H1 (cell line): ENCODE results near the gene APOO. TPM values are rescaled to one million over a fixed set of nuclear protein-coding genes. Genes with fewer than 3 reads are reported as not detected.

Source experiments
- CTCF ChIA-PET: fragments of 300-600 bp; sonication (Branson Sonifier 250); formaldehyde crosslinking; loops from one replicate; lab custom pipeline; 2021; ENCODE audit not compliant: partially characterized antibody; lab: Charles Lee
- POLR2A ChIA-PET: fragments of 300-600 bp; sonication (Branson Sonifier 250); formaldehyde crosslinking; loops from one replicate; lab custom pipeline; 2021; ENCODE audit warnings: inconsistent platforms; ENCODE audit not compliant: partially characterized antibody; lab: Charles Lee
- DNase-seq, 2 experiments: peaks; one replicate each; pipeline versions ENCODE4 v3.0.0 to v3.0.0-alpha.2; 2010 to 2022; ENCODE audit warnings: low spot score in 2 of 2, low read depth in 1 of 2, mixed read lengths in 1 of 2
- FAIRE-seq: peaks from 2 replicates; lab custom pipeline; 2011; peaks lifted over from hg19 to GRCh38; lab: Jason Lieb, UNC
- H2AFZ ChIP-seq: 2 replicates; pipeline ENCODE4 v1.8.1; 2012; ENCODE audit warnings: low read length, inconsistent platforms
- H2AK5ac ChIP-seq: 2 replicates; pipeline ENCODE4 v1.6.1; 2013; ENCODE audit warnings: low read depth, low read length
- H2BK120ac ChIP-seq: replicated peaks from 2 replicates; pipeline ENCODE3; 2013; ENCODE audit warnings: low read depth, low read length, inconsistent platforms
- H2BK12ac ChIP-seq: 2 replicates; pipeline ENCODE4 v1.6.1; 2013; ENCODE audit warnings: low read depth, low read length
- H2BK15ac ChIP-seq: 2 replicates; pipeline ENCODE4 v1.6.1; 2013; ENCODE audit warnings: low read length
- H2BK20ac ChIP-seq: 2 replicates; pipeline ENCODE4 v1.6.1; 2013; ENCODE audit warnings: low read length
- H2BK5ac ChIP-seq: 2 replicates; pipeline ENCODE4 v1.6.1; 2013; ENCODE audit warnings: low read depth, low read length
- H3K14ac ChIP-seq: 2 replicates; pipeline ENCODE4 v1.6.1; 2013; ENCODE audit warnings: inconsistent platforms; ENCODE audit not compliant: insufficient read length
- H3K18ac ChIP-seq: 2 replicates; pipeline ENCODE4 v1.6.1; 2013; ENCODE audit warnings: low read length; ENCODE audit errors: extremely low read depth
- H3K23ac ChIP-seq: 2 replicates; pipeline ENCODE4 v1.6.1; 2013; ENCODE audit warnings: inconsistent platforms; ENCODE audit not compliant: insufficient read length
- H3K23me2 ChIP-seq: 2 replicates; pipeline ENCODE4 v1.6.1; 2013; ENCODE audit warnings: low read depth, low read length
- H3K27ac ChIP-seq: 2 replicates; pipeline ENCODE4 v1.6.1; 2011; ENCODE audit warnings: low read depth, low read length, inconsistent platforms
- H3K27me3 ChIP-seq, 4 experiments: replicated peaks in 1 of 4; 1 replicate in 1 of 4; 2 replicates in 3 of 4; pipeline versions ENCODE4 v1.6.1 to v1.8.1; 2011 to 2013; ENCODE audit warnings: low read length in 3 of 4, mild to moderate bottlenecking in 3 of 4, inconsistent platforms in 2 of 4, mixed read lengths in 2 of 4, moderate library complexity in 1 of 4; ENCODE audit not compliant: control insufficient read depth in 3 of 4, insufficient read depth in 3 of 4; ENCODE audit errors: extremely low read depth in 1 of 4
- H3K36me3 ChIP-seq, 4 experiments: 2 replicates each; pipeline versions ENCODE4 v1.6.1 to v1.8.1; 2011 to 2013; ENCODE audit warnings: mild to moderate bottlenecking in 4 of 4, low read length in 3 of 4, moderate library complexity in 2 of 4, control low read depth in 1 of 4, inconsistent platforms in 1 of 4; ENCODE audit not compliant: insufficient read depth in 4 of 4, control insufficient read depth in 2 of 4
- H3K4ac ChIP-seq: replicated peaks from 2 replicates; pipeline ENCODE3; 2013; ENCODE audit warnings: low read length, low read depth, mixed read lengths, inconsistent platforms; ENCODE audit not compliant: insufficient read length
- H3K4me1 ChIP-seq, 4 experiments: replicated peaks in 1 of 4; 1 replicate in 1 of 4; 2 replicates in 3 of 4; pipeline versions ENCODE4 v1.6.1 to v1.8.1; 2011 to 2013; ENCODE audit warnings: low read length in 3 of 4, inconsistent platforms in 2 of 4, mixed read lengths in 1 of 4; ENCODE audit not compliant: insufficient read depth in 4 of 4, control insufficient read depth in 3 of 4
- H3K4me2 ChIP-seq, 2 experiments: 2 replicates each; pipeline versions ENCODE4 v1.6.1 to v1.8.1; 2011 to 2013; ENCODE audit warnings: low read depth in 2 of 2, low read length in 2 of 2, control low read depth in 1 of 2, inconsistent platforms in 1 of 2, mild to moderate bottlenecking in 1 of 2; ENCODE audit not compliant: insufficient read depth in 1 of 2
- H3K4me3 ChIP-seq, 4 experiments: fragments of 200-600, 300-600 bp in 1 of 4; sonication (generic), shearing (Covaris generic), sonication (Bioruptor Twin) in 1 of 4; 2 replicates each; pipeline versions ENCODE4 v1.5.1 to v1.8.1; 2011 to 2016; ENCODE audit warnings: low read length in 4 of 4, low read depth in 3 of 4, control low read depth in 2 of 4, inconsistent platforms in 2 of 4, mild to moderate bottlenecking in 2 of 4, mixed read lengths in 1 of 4, moderate library complexity in 1 of 4; ENCODE audit not compliant: insufficient read depth in 2 of 4; ENCODE audit errors: extremely low read depth in 1 of 4
- H3K56ac ChIP-seq: replicated peaks from 2 replicates; pipeline ENCODE3; 2013; ENCODE audit warnings: low read depth, mild to moderate bottlenecking, mixed read lengths, low read length, inconsistent platforms; ENCODE audit not compliant: insufficient read length
- H3K79me1 ChIP-seq: 2 replicates; pipeline ENCODE4 v1.6.1; 2013; ENCODE audit warnings: low read depth, low read length, control low read depth
- H3K79me2 ChIP-seq, 2 experiments: 2 replicates each; pipeline versions ENCODE4 v1.6.1 to v1.8.1; 2012 to 2013; ENCODE audit warnings: low read length in 2 of 2, mild to moderate bottlenecking in 2 of 2, inconsistent platforms in 1 of 2; ENCODE audit not compliant: insufficient read depth in 2 of 2, control insufficient read depth in 1 of 2
- H3K9ac ChIP-seq, 4 experiments: replicated peaks in 1 of 4; 1 replicate in 1 of 4; 2 replicates in 3 of 4; pipeline versions ENCODE4 v1.6.1 to v1.8.1; 2011 to 2013; ENCODE audit warnings: low read depth in 3 of 4, low read length in 3 of 4, control low read depth in 2 of 4, mild to moderate bottlenecking in 2 of 4, moderate library complexity in 2 of 4, inconsistent platforms in 1 of 4; ENCODE audit errors: extremely low read depth in 1 of 4
- H3K9me3 ChIP-seq, 2 experiments: 2 replicates each; pipeline versions ENCODE4 v1.6.1 to v1.8.1; 2012 to 2013; ENCODE audit warnings: mild to moderate bottlenecking in 2 of 2, moderate library complexity in 2 of 2, control low read depth in 1 of 2, inconsistent platforms in 1 of 2, low read depth in 1 of 2, low read length in 1 of 2, mixed read lengths in 1 of 2; ENCODE audit not compliant: insufficient read depth in 2 of 2
- H4K20me1 ChIP-seq, 2 experiments: replicated peaks in 1 of 2; 2 replicates each; pipeline versions ENCODE3 to v1.8.1; 2011 to 2013; ENCODE audit warnings: inconsistent platforms in 2 of 2, low read length in 2 of 2, mild to moderate bottlenecking in 1 of 2; ENCODE audit not compliant: insufficient read depth in 2 of 2, control insufficient read depth in 1 of 2
- H4K5ac ChIP-seq: 2 replicates; pipeline ENCODE4 v1.6.1; 2013; ENCODE audit warnings: low read length, low read depth, mixed read lengths, inconsistent platforms; ENCODE audit not compliant: insufficient read length
- H4K8ac ChIP-seq: 2 replicates; pipeline ENCODE4 v1.8.0; 2013; ENCODE audit warnings: mild to moderate bottlenecking, moderate library complexity, low read length, inconsistent platforms; ENCODE audit not compliant: insufficient read depth; ENCODE audit errors: extremely low read depth
- H4K91ac ChIP-seq: replicated peaks from 2 replicates; pipeline ENCODE3; 2013; ENCODE audit warnings: low read length, mixed read lengths, inconsistent platforms; ENCODE audit not compliant: insufficient read length
- ATF2 ChIP-seq: IDR thresholded peaks from 2 replicates; pipeline ENCODE4 v1.6.1; 2012; ENCODE audit warnings: low read length, inconsistent platforms
- BRCA1 ChIP-seq: IDR thresholded peaks from 2 replicates; pipeline ENCODE4 v1.6.1; 2012; ENCODE audit warnings: low read depth, low read length, improper control_type of control experiment
- EGR1 ChIP-seq: IDR thresholded peaks from 2 replicates; pipeline ENCODE4 v1.6.1; 2011; ENCODE audit warnings: low read depth, low read length, borderline replicate concordance
- NRF1 ChIP-seq: IDR thresholded peaks from 2 replicates; pipeline ENCODE4 v1.6.1; 2011; ENCODE audit warnings: mild to moderate bottlenecking, low read depth, low read length, improper control_type of control experiment
- POLR2AphosphoS5 ChIP-seq: IDR thresholded peaks from 2 replicates; pipeline ENCODE4 v1.6.1; 2011; ENCODE audit warnings: low read depth, low read length
- POU5F1 ChIP-seq: IDR thresholded peaks from 2 replicates; pipeline ENCODE4 v1.6.1; 2011; ENCODE audit warnings: low read depth, mild to moderate bottlenecking, low read length, moderate library complexity
- RNF2 ChIP-seq: fragments of 200-900, 300-1000 bp; sonication (generic); IDR thresholded peaks from 2 replicates; pipeline ENCODE4 v1.7.1; 2016; ENCODE audit warnings: borderline replicate concordance, low read depth, mild to moderate bottlenecking, antibody characterized with exemption, low read length; ENCODE audit not compliant: poor library complexity, severe bottlenecking; ENCODE audit errors: missing control alignments
- SIN3A ChIP-seq, 2 experiments: IDR thresholded peaks in 1 of 2; conservative IDR thresholded peaks in 1 of 2; 2 replicates each; pipeline ENCODE4 v1.6.1; 2011 to 2012; ENCODE audit warnings: low read length in 2 of 2, improper control_type of control experiment in 1 of 2, low read depth in 1 of 2, mild to moderate bottlenecking in 1 of 2
- SP2 ChIP-seq: IDR thresholded peaks from 2 replicates; pipeline ENCODE4 v1.6.1; 2012; ENCODE audit warnings: mild to moderate bottlenecking, low read length, inconsistent platforms
- WGBS, 2 experiments: shearing (Covaris generic) in 1 of 2; methylation state at CpG; one replicate each; pipeline versions ENCODE4 v1.1.6 to v1.1.7; 2013 to 2015; ENCODE audit warnings: low lambda C conversion rate in 2 of 2, mixed read lengths in 2 of 2, inconsistent platforms in 1 of 2, low coverage in 1 of 2, missing lambda C conversion rate in 1 of 2; ENCODE audit not compliant: insufficient replicate concordance in 2 of 2, insufficient coverage in 1 of 2, insufficient read length in 1 of 2; ENCODE audit errors: extremely low coverage in 1 of 2, missing lambda C conversion rate in 1 of 2; 5-methylcytosine and 5-hydroxymethylcytosine counted together
- polyA plus RNA-seq, 7 experiments: library from polyadenylated mRNA; depleted of rRNA in 3 of 7; stranded (reverse) in 5 of 7; unstranded in 2 of 7; fragments of >200 nt in 5 of 7; fragments of 200-250 nt in 2 of 7; gene quantifications; 1 replicate in 5 of 7; 2 replicates in 1 of 7; 4 replicates in 1 of 7; pipeline versions ENCODE4 v1.2.1 to v1.2.3, GENCODE V29; 2011 to 2013; ENCODE audit warnings: missing spikeins in 2 of 7, mixed read lengths in 2 of 7
- total RNA-seq: library from RNA; stranded (reverse); fragmentation: NEBNext Ultra II Directional; extraction: Animal tissue kit (Norgen Biotek cat#: 25700); gene quantifications from 2 replicates; pipeline ENCODE4 v1.2.1, GENCODE V29; 2021

The APOO gene
- total and polyA plus RNA-seq, 2 of the 8 experiments (the other 6 are each of a cell fraction or from before 2014, with no cell fraction given), result 25.7 to 45.0 TPM

GRCh38 chrX:23797371-23798128 is 110.2 kb downstream of the APOO start:
- no peak overlapping the region for H3K9ac ChIP-seq
- no peak overlapping the region for H3K4me2 ChIP-seq

More at GRCh38 chrX:23797371-23798128, 110.2 kb downstream of the APOO start:
- DNase-seq, result no peak
- no peaks in the 10 kb centered on the region for H4K20me1 ChIP-seq
- TF ChIP-seq NRF1 (no peak), ATF2 (no peak), SP2 (no peak), POU5F1 (no peak), EGR1 (no peak), BRCA1 (no peak), POLR2AphosphoS5 (no peak), RNF2 (no peak), SIN3A (conservative IDR thresholded peaks at IDR 0.05 in 1 of 2, IDR thresholded peaks at IDR 0.05 in 1 of 2; ENCODE audit: low read depth in 1 of 2, low read length in 2 of 2) (no peak)
- TF ChIP-seq, all 59 proteins: peak for 0
- Histone ChIP-seq H3K23ac (no peak overlapping the region), H4K8ac (no peak overlapping the region), H2BK12ac (no peak overlapping the region), H3K27ac (no peak overlapping the region), H4K91ac (no peak overlapping the region), H3K18ac (no peak overlapping the region), H3K4me3 (no peak overlapping the region), H3K9me3 (no peaks in the 10 kb centered on the region), H3K27me3 (no peaks in the 10 kb centered on the region), H3K79me2 (no peaks in the 10 kb centered on the region), H3K14ac (no peak overlapping the region), H2BK120ac (no peak overlapping the region), H3K79me1 (no peaks in the 10 kb centered on the region), H2BK5ac (no peak overlapping the region), H2BK20ac (no peak overlapping the region), H2AFZ (no peak overlapping the region), H2AK5ac (no peak overlapping the region), H3K36me3 (no peaks in the 10 kb centered on the region), H3K56ac (no peak overlapping the region), H3K23me2 (no peaks in the 10 kb centered on the region), H2BK15ac (no peak overlapping the region), H3K4me1 (peaks cover 0 to 5% (median under 1%) of the 10 kb centered on the region in 4 experiments; a peak in 3 of 7 replicates), H3K4ac (no peak overlapping the region), H4K5ac (no peak overlapping the region)
- no peak for FAIRE-seq
- 73% methylated on average over 5 of the region's 12 CpGs; no CpG with 5 or more reads in 1 of the 2 experiments for WGBS, 2 experiments
- CTCF ChIA-PET, result interaction anchor here (0.6 to 1.3 kb wide), 3 partner anchors 15 to 104 kb away, joined by 3 to 5 read pairs (median 3); partner anchors contain the start of gene SAT1
- POLR2A ChIA-PET, result interaction anchor here (1.2 kb wide), 1 partner anchor 15 kb away, joined by 4 read pairs; the partner anchor contains the start of gene SAT1
